Epithelial cell of esophagus (primary cell): ENCODE data around the gene GUCY2C.
A peak's percentile ranks its signal among the peaks of the same experiment; 100 is the strongest.

ENCODE experiments used
- DNase-seq: peaks from one replicate; pipeline ENCODE4 v3.0.0; 2010; ENCODE audit warnings: low read depth
- H3K4me3 ChIP-seq: 2 replicates; pipeline ENCODE4 v1.5.1; 2011; ENCODE audit warnings: mild to moderate bottlenecking, low read length, control low read depth
- CTCF ChIP-seq: IDR thresholded peaks from 2 replicates; pipeline ENCODE4 v1.5.1; 2011; ENCODE audit warnings: low read depth, mild to moderate bottlenecking, low read length, control low read depth, inconsistent platforms; ENCODE audit not compliant: insufficient read depth; ENCODE audit errors: missing control alignments

GUCY2C gene

GRCh38 chr12:14578646-14579045 is 117.8 kb downstream of the GUCY2C start:
- DNase-seq: no peak
- no peak overlapping the region for H3K4me3 ChIP-seq
- TF ChIP-seq CTCF: no peak

GRCh38 chr12:14577344-14577743 is 119.1 kb downstream of the GUCY2C start:
- no peak for TF ChIP-seq CTCF

GRCh38 chr12:14576896-14577295 is 119.5 kb downstream of the GUCY2C start:
- no peak overlapping the region for H3K4me3 ChIP-seq
- no peak for DNase-seq
- TF ChIP-seq CTCF: no peak

More at GRCh38 chr12:14577344-14577743, 119.1 kb downstream of the GUCY2C start:
- DNase-seq: peak; percentile 16
- no peak overlapping the region for H3K4me3 ChIP-seq

- H3K4me3 ChIP-seq: no peak overlapping the region
- no peak for TF ChIP-seq CTCF
- no peak for DNase-seq
Measured at GRCh38 chr12:14575585-14575984, 120.8 kb downstream of the GUCY2C start.

GRCh38 chr12:14573118-14573517 is 123.3 kb downstream of the GUCY2C start:
- no peak for TF ChIP-seq CTCF
- no peak for DNase-seq
- H3K4me3 ChIP-seq: no peak overlapping the region

GRCh38 chr12:14572401-14572800 is 124.0 kb downstream of the GUCY2C start:
- H3K4me3 ChIP-seq: no peak overlapping the region
- TF ChIP-seq CTCF: peak; percentile 14
- DNase-seq: no peak

- H3K4me3 ChIP-seq: no peak overlapping the region
- no peak for TF ChIP-seq CTCF
- no peak for DNase-seq
Measured at GRCh38 chr12:14571779-14572178, 124.6 kb downstream of the GUCY2C start.
